Measurements from ENCODE around the gene GNE. TPM values are rescaled to one million over a fixed set of nuclear protein-coding genes. Genes with fewer than 3 reads are reported as not detected.

The GNE gene
- total and polyA plus RNA-seq, 2 of the 13 experiments (the other 11 are each of a cell fraction or from before 2014, with no cell fraction given) = 16.1 to 24.1 TPM

- no peak for TF ChIP-seq ZNF615 (CRISPR knock-in tag; IDR thresholded peaks at IDR 0.05; ENCODE audit: borderline replicate concordance)
- TF ChIP-seq PATZ1 (CRISPR knock-in tag; IDR thresholded peaks at IDR 0.05) = peak; percentile 58
- TF ChIP-seq STAT5B (CRISPR knock-in tag; IDR thresholded peaks at IDR 0.05) = no peak
- TF ChIP-seq ZMAT3 (CRISPR knock-in tag; conservative IDR thresholded peaks at IDR 0.05) = peak; percentile 77; the same call in 1 of the 2 replicates
- TF ChIP-seq POLR2G (IDR thresholded peaks at IDR 0.05; ENCODE audit: low read depth, low read length) = peak; percentile 93
- no peak; the same call in 1 of the 2 replicates for TF ChIP-seq ZNF773 (CRISPR knock-in tag; IDR thresholded peaks at IDR 0.05; ENCODE audit: borderline replicate concordance)
- no peak for TF ChIP-seq ZFP62 (CRISPR knock-in tag; IDR thresholded peaks at IDR 0.05)
- peak; percentile 89; the same call in 1 of the 2 replicates for TF ChIP-seq ZNF276 (CRISPR knock-in tag; IDR thresholded peaks at IDR 0.05; ENCODE audit: low read depth)
- TF ChIP-seq MYC (CRISPR knock-in tag; IDR thresholded peaks at IDR 0.05; ENCODE audit: borderline replicate concordance) = peak; percentile 87
- TF ChIP-seq ZNF639 (CRISPR knock-in tag; conservative IDR thresholded peaks at IDR 0.05) = no peak; the same call in 1 of the 2 replicates
- TF ChIP-seq CAMTA2 (CRISPR knock-in tag; IDR thresholded peaks at IDR 0.05; ENCODE audit: borderline replicate concordance) = no peak; the same call in 1 of the 2 replicates
- TF ChIP-seq TRIM24 (CRISPR knock-in tag; IDR thresholded peaks at IDR 0.05) = no peak
- no peak for TF ChIP-seq TBL1XR1 (IDR thresholded peaks at IDR 0.05; ENCODE audit: borderline replicate concordance, low read length, partially characterized antibody)
- no peak for TF ChIP-seq FOXK2 (IDR thresholded peaks at IDR 0.05)
- 0 out of 2 replicates have a peak, but pooled peaks have one; percentile 89 for TF ChIP-seq ZNF598 (CRISPR knock-in tag; IDR thresholded peaks at IDR 0.05; ENCODE audit: borderline replicate concordance)
- TF ChIP-seq GPN1 (CRISPR knock-in tag; IDR thresholded peaks at IDR 0.05; ENCODE audit: borderline replicate concordance) = peak; percentile 58; the same call in 1 of the 2 replicates
- TF ChIP-seq AHDC1 (CRISPR knock-in tag; IDR thresholded peaks at IDR 0.05; ENCODE audit: borderline replicate concordance) = 0 out of 2 replicates have a peak, but pooled peaks have one; percentile 36
Observed at GRCh38 chr9:36258208-36258995, at the start of gene GNE (continued).
